ENCODE data around the gene RAB4B. TPM values are rescaled to one million over a fixed set of nuclear protein-coding genes. Genes with fewer than 3 reads are reported as not detected.
"Not testable (repeated sequence)": the region's sequence is repeated elsewhere in the genome, so short reads cannot be mapped to it uniquely, and the experiment has no call there.

Gene RAB4B
- total RNA-seq, 1 donor from 2014 or later: 15.2 TPM

DNA sequence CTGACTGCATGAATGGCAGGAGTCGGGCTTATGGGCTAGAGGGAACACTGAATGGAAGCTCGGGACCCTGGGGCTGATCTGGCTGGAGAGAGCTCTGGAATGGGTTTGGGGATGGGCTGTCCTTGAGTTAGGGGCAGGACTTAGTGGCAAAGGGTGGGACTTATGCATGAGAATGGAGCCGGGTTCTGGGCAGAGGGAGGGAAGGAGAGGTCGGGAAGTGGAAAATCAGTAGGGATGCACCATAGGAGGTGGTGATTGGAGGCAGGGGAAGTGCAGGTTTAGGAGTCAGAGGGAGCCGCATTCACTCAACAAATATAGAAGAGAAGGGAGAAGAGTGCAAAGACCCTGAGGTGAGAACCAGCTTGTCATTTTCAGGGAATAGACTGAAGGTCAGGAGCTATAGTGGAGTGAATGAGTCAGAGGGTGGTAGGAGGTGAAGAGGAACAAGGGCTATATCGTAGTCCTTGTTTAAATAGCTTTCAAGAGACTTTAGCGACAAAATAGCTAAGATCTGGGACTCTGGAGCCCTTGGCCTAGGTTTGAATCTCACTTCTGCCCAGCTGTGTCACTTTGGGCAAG lies 748 bp downstream of the RAB4B start:
- DNase-seq (ENCODE audit: low read depth, low spot score): no peak
- Mint-ChIP-seq H3K27me3 (ENCODE audit: low read depth) (no peaks in the 10 kb centered on the region), H3K4me3 (peak overlapping the region; percentile 96), H3K9me3 (no peaks in the 10 kb centered on the region), H3K36me3 (ENCODE audit: low read depth) (peaks cover 5% of the 10 kb centered on the region), H3K4me1 (peaks cover 41% of the 10 kb centered on the region), H3K27ac (ENCODE audit: unreplicated experiment) (peak overlapping the region; percentile 100)
- TF ChIP-seq, protein P1, sequence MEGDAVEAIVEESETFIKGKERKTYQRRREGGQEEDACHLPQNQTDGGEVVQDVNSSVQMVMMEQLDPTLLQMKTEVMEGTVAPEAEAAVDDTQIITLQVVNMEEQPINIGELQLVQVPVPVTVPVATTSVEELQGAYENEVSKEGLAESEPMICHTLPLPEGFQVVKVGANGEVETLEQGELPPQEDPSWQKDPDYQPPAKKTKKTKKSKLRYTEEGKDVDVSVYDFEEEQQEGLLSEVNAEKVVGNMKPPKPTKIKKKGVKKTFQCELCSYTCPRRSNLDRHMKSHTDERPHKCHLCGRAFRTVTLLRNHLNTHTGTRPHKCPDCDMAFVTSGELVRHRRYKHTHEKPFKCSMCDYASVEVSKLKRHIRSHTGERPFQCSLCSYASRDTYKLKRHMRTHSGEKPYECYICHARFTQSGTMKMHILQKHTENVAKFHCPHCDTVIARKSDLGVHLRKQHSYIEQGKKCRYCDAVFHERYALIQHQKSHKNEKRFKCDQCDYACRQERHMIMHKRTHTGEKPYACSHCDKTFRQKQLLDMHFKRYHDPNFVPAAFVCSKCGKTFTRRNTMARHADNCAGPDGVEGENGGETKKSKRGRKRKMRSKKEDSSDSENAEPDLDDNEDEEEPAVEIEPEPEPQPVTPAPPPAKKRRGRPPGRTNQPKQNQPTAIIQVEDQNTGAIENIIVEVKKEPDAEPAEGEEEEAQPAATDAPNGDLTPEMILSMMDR (conservative IDR thresholded peaks at IDR 0.05): no peak

- peaks cover 30% of the 10 kb centered on the region for H3K4me1 Mint-ChIP-seq
- H3K36me3 Mint-ChIP-seq (ENCODE audit: low read depth): peaks cover 5% of the 10 kb centered on the region
- TF ChIP-seq, protein P1 (conservative IDR thresholded peaks at IDR 0.05): no peak
- H3K27me3 Mint-ChIP-seq (ENCODE audit: low read depth): no peaks in the 10 kb centered on the region
- DNase-seq (ENCODE audit: low read depth, low spot score): no peak
- H3K27ac Mint-ChIP-seq (ENCODE audit: unreplicated experiment): no peak overlapping the region
- no peaks in the 10 kb centered on the region for H3K9me3 Mint-ChIP-seq
- H3K4me3 Mint-ChIP-seq: peak overlapping the region; percentile 42
Observed at GRCh38 chr19:40780582-40780981, 2.5 kb downstream of the RAB4B start.

DNA sequence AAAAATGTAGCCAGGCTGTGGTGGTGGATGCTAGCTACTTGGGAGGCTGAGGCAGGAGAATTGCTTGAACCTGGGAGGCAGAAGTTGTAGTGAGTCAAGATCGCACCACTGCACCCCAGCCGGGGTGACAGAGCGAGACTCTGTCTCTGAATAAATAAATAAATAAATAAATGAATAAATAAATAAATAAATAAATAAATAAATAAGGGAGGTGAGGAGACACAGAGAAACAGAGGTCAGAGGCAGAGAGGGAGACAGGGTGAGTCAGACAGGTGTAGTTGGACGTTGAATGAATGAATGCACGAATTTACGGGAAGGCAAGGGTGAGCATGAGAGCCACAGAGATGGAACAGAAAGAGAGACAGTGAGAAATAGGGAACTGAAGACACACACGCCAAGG lies 3.1 kb downstream of the RAB4B start:
- no peak overlapping the region for H3K27ac Mint-ChIP-seq (ENCODE audit: unreplicated experiment)
- TF ChIP-seq, protein P1 (conservative IDR thresholded peaks at IDR 0.05): no peak
- no peak for DNase-seq (ENCODE audit: low read depth, low spot score)
- peaks cover 28% of the 10 kb centered on the region for H3K4me1 Mint-ChIP-seq
- no peaks in the 10 kb centered on the region for H3K27me3 Mint-ChIP-seq (ENCODE audit: low read depth)
- H3K9me3 Mint-ChIP-seq: no peaks in the 10 kb centered on the region
- H3K4me3 Mint-ChIP-seq: no peak overlapping the region
- peaks cover 5% of the 10 kb centered on the region for H3K36me3 Mint-ChIP-seq (ENCODE audit: low read depth)

DNA sequence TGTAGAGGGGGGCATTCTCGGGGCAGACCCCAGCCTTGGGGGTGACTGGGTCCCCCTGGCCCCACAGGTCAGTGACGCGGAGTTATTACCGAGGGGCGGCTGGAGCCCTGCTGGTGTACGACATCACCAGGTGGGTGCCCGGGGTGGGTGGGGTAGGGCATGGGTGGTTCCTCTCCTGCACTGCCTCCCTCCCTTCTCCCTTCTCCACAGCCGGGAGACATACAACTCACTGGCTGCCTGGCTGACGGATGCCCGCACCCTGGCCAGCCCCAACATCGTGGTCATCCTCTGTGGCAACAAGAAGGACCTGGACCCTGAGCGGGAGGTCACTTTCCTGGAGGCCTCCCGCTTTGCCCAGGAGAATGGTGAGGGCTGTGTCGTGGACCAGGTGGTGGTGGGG lies 5.7 kb downstream of the RAB4B start:
- no peak overlapping the region for H3K27ac Mint-ChIP-seq (ENCODE audit: unreplicated experiment)
- no peaks in the 10 kb centered on the region for H3K27me3 Mint-ChIP-seq (ENCODE audit: low read depth)
- H3K4me3 Mint-ChIP-seq: no peak overlapping the region
- H3K4me1 Mint-ChIP-seq: peaks cover 8% of the 10 kb centered on the region
- H3K36me3 Mint-ChIP-seq (ENCODE audit: low read depth): peaks cover 5% of the 10 kb centered on the region
- H3K9me3 Mint-ChIP-seq: no peaks in the 10 kb centered on the region
- DNase-seq (ENCODE audit: low read depth, low spot score): no peak
- TF ChIP-seq, protein P1 (conservative IDR thresholded peaks at IDR 0.05): no peak

DNA sequence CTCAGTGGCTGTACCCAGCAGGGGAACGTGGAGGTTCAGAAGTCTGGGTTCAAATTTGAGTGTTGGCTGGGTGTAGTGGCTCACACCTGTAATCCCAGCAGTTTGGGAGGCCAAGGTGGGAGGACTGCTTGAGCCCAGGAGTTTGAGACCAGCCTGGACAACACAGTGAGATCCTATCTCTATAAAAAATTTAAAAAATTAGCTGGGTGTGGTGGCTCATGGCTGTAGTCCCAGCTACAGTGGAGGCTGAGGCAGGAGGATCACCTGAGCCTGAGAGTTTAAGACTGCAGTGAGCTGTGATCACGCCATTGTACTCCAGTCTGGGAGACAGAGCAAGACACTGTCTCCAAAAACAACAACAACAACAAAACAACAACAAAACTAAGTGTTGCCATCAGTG lies 6.1 kb downstream of the RAB4B start:
- not testable (repeated sequence) for H3K36me3 Mint-ChIP-seq (ENCODE audit: low read depth); H3K27ac Mint-ChIP-seq (ENCODE audit: unreplicated experiment); H3K9me3 Mint-ChIP-seq; DNase-seq (ENCODE audit: low read depth, low spot score); H3K27me3 Mint-ChIP-seq (ENCODE audit: low read depth); H3K4me3 Mint-ChIP-seq; H3K4me1 Mint-ChIP-seq

DNA sequence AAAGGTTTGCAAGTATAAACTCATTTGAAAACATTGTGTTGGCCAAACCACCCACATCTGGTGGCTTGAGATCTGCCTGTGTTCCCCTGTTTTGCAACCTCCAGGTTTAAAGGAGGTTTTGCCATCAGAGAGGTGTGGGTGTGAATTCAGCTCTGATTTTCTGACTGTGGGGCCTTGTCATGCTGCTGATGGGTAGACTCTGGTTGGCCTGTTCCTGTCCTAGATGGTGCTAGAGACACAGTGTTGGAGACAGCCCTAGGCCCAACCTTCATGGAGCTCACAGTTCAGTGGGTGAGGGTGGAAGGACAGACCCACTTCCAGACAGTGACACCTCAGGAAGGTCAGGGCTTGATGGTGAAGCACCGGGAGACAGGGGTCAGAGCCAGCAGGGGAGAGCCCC lies 7.5 kb downstream of the RAB4B start:
- H3K36me3 Mint-ChIP-seq (ENCODE audit: low read depth): peaks cover 9% of the 10 kb centered on the region
- H3K4me1 Mint-ChIP-seq: no peaks in the 10 kb centered on the region
- TF ChIP-seq, protein P1 (conservative IDR thresholded peaks at IDR 0.05): no peak
- no peak for DNase-seq (ENCODE audit: low read depth, low spot score)
- H3K9me3 Mint-ChIP-seq: no peaks in the 10 kb centered on the region
- no peaks in the 10 kb centered on the region for H3K27me3 Mint-ChIP-seq (ENCODE audit: low read depth)
- no peak overlapping the region for H3K27ac Mint-ChIP-seq (ENCODE audit: unreplicated experiment)
- H3K4me3 Mint-ChIP-seq: no peak overlapping the region
